ENCODE measurements around the gene RNPEP.

GRCh38 chr1:202016811-202017748 is 34.6 kb downstream of the RNPEP start:
- TF ChIP-seq CTCF (IDR thresholded peaks at IDR 0.05) (no peak), POLR2A (IDR thresholded peaks at IDR 0.05) (no peak), POLR2AphosphoS5 (IDR thresholded peaks at IDR 0.05) (no peak)

Measured in breast epithelium (tissue), 3 donors.